ENCODE measurements around the gene RFPL3. TPM values are rescaled to one million over a fixed set of nuclear protein-coding genes. Genes with fewer than 3 reads are reported as not detected.

RFPL3 gene
- polyA plus RNA-seq, 2 of the 4 experiments (the other 2 are of a cell fraction): not detected

DNA sequence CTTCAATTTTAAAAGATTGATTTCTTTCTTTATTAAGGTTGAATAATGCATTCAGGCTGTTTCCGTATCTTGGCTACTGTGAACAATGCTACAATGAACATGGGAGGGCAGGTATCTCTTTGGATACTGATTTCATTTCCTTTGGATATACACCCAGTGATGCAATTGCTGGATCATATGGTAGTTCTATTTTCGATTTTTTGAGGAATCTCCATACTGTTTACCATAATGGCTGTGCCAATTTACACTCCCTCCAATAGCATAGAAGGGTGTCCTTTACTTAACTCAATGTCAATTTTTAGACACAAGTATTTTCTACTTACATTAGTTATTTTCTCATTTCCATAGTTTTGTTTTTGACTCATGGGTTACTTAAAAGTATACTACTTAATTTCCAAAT is 46.4 kb downstream of the RFPL3 start:
- 55% methylated on average over 2 of the region's 2 CpGs for WGBS (ENCODE audit: missing lambda C conversion rate)
- ATAC-seq (no peak), DNase-seq (ENCODE audit: low read depth in 1 of 2, low spot score in 1 of 2) (no peak), FAIRE-seq (no peak)
- POLR2A ChIA-PET: no interaction called here
- Histone ChIP-seq H3K27ac (no peak overlapping the region), H3K4me1 (no peaks in the 10 kb centered on the region), H3K9me3 (no peaks in the 10 kb centered on the region), H3K4me2 (no peak overlapping the region), H3K4me3 (no peak overlapping the region)
- TF ChIP-seq MYC (IDR thresholded peaks at IDR 0.05; ENCODE audit: borderline replicate concordance, low read length) (no peak), JUNB (IDR thresholded peaks at IDR 0.05) (no peak), NPAS2 (CRISPR knock-in tag; IDR thresholded peaks at IDR 0.05; ENCODE audit: borderline replicate concordance) (no peak), HOXB13 (CRISPR knock-in tag; IDR thresholded peaks at IDR 0.05; ENCODE audit: low read depth) (no peak), CHD4 (IDR thresholded peaks at IDR 0.05; ENCODE audit: borderline replicate concordance) (no peak)
- TF ChIP-seq, protein P1, sequence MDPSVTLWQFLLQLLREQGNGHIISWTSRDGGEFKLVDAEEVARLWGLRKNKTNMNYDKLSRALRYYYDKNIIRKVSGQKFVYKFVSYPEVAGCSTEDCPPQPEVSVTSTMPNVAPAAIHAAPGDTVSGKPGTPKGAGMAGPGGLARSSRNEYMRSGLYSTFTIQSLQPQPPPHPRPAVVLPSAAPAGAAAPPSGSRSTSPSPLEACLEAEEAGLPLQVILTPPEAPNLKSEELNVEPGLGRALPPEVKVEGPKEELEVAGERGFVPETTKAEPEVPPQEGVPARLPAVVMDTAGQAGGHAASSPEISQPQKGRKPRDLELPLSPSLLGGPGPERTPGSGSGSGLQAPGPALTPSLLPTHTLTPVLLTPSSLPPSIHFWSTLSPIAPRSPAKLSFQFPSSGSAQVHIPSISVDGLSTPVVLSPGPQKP (IDR thresholded peaks at IDR 0.05; ENCODE audit: low read depth, low read length): no peak
- CTCF ChIA-PET: no interaction called here

DNA sequence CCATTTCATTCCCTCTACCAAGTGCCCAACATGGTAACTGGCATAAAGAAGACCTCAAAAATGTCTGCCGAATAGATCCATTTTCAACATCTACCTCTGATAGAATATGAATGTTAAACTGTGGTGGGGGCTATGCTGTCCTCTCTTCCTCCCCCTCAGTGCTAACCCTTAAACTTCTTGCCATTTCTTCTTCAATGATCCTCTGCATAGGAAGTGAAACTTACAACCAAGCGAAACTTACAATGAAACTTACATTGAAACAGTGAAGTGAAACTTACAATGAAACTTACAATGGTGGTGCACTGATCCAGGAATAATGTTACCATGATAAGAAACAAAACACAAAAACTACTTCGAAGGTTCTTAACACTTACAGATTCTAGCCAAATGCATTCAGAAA is 49.6 kb downstream of the RFPL3 start:
- H3K4me3 ChIP-seq: no peak overlapping the region
- DNase-seq (ENCODE audit: low read depth in 1 of 2, low spot score in 1 of 2): no peak
- ATAC-seq: no peak
- TF ChIP-seq SMC3 (IDR thresholded peaks at IDR 0.05): no peak
- no peak for TF ChIP-seq HDAC2 (IDR thresholded peaks at IDR 0.05)
- TF ChIP-seq NFE2L2 (conservative IDR thresholded peaks at IDR 0.05; ENCODE audit: low read length): no peak
- no peak for TF ChIP-seq MAFK (IDR thresholded peaks at IDR 0.05; ENCODE audit: partially characterized antibody)
- TF ChIP-seq CHD4 (IDR thresholded peaks at IDR 0.05; ENCODE audit: borderline replicate concordance): no peak
- no peak for TF ChIP-seq EHMT2 (IDR thresholded peaks at IDR 0.05; ENCODE audit: low read depth)
- no peak for TF ChIP-seq FOSL2 (IDR thresholded peaks at IDR 0.05)
- no peak for TF ChIP-seq FOSL2 (CRISPR knock-in tag; IDR thresholded peaks at IDR 0.05)
- TF ChIP-seq, protein P1 (IDR thresholded peaks at IDR 0.05; ENCODE audit: low read depth, low read length): no peak
- no peak for TF ChIP-seq EP300 (IDR thresholded peaks at IDR 0.05)
- 92% methylated on average over 3 of the region's 3 CpGs for WGBS (ENCODE audit: missing lambda C conversion rate)
- H3K4me1 ChIP-seq: peaks cover 7% of the 10 kb centered on the region; the same call in 2 of the 3 replicates
- ChIA-PET CTCF (no interaction called here), POLR2A (no interaction called here)
- H3K4me2 ChIP-seq: no peak overlapping the region
- no peak overlapping the region for H3K27ac ChIP-seq
- no peaks in the 10 kb centered on the region for H3K9me3 ChIP-seq
- no peak for FAIRE-seq

DNA sequence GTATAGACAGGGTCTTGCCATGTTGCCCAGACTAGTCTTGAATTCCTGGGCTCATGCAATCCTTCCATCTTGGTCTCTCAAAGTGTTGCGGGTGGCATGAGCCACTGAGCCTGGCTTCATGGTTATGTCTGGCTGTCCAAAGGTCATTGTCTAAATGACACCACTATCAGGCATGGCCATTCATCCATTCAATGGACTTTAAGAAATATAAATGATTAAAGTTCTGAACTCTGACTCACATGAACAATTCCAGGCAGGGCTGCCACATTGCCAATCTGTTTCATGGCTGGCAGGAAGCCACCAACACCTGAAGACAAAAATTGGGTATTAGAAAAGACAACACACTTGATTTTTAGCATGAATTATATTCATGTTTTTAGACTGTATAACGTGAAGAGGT is 50.3 kb downstream of the RFPL3 start:
- no peak for ATAC-seq
- FAIRE-seq: no peak
- 91% methylated on average over 2 of the region's 2 CpGs for WGBS (ENCODE audit: missing lambda C conversion rate)
- ChIA-PET POLR2A (no interaction called here), CTCF (interaction anchor here (0.8 kb wide), 1 partner anchor 387 kb away, joined by 3 read pairs; no protein-coding TSS in a partner anchor)
- H3K4me1 ChIP-seq: peaks cover 7% of the 10 kb centered on the region; the same call in 2 of the 3 replicates
- no peaks in the 10 kb centered on the region for H3K9me3 ChIP-seq
- no peak for DNase-seq (ENCODE audit: low read depth in 1 of 2, low spot score in 1 of 2)
- no peak overlapping the region for H3K27ac ChIP-seq
- TF ChIP-seq HOXB5 (CRISPR knock-in tag; IDR thresholded peaks at IDR 0.05) (no peak), TFCP2L1 (CRISPR knock-in tag; IDR thresholded peaks at IDR 0.05) (no peak), EHF (CRISPR knock-in tag; IDR thresholded peaks at IDR 0.05) (no peak)
- TF ChIP-seq, protein P2, sequence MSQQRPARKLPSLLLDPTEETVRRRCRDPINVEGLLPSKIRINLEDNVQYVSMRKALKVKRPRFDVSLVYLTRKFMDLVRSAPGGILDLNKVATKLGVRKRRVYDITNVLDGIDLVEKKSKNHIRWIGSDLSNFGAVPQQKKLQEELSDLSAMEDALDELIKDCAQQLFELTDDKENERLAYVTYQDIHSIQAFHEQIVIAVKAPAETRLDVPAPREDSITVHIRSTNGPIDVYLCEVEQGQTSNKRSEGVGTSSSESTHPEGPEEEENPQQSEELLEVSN (IDR thresholded peaks at IDR 0.05; ENCODE audit: borderline replicate concordance, low read depth): no peak
- no peak overlapping the region for H3K4me2 ChIP-seq
- no peak overlapping the region for H3K4me3 ChIP-seq

DNA sequence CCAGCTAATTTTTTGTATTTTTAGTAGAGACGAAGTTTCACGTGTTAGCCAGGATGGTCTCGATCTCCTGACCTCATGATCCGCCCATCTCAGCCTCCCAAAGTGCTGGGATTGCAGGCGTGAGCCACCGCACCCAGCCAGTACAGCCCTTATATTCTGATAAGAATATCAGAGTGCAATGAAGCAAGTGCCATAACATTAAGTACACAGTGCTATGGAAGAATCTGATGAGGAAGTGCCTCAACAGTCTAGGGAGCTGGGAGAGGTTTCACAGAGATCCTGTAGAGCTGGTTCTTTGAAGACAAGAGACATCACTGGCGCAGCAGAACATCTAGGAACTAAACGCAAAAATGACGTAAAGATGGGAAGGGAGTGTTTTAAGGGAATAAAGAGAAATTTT is 52.3 kb downstream of the RFPL3 start:
- DNase-seq (ENCODE audit: low read depth in 1 of 2, low spot score in 1 of 2) (no peak), FAIRE-seq (no peak), ATAC-seq (no peak)
- Histone ChIP-seq H3K4me3 (no peak overlapping the region), H3K4me1 (peaks cover 7% of the 10 kb centered on the region; the same call in 2 of the 3 replicates), H3K27ac (no peak overlapping the region), H3K9me3 (no peaks in the 10 kb centered on the region), H3K4me2 (no peak overlapping the region; the same call in 2 of the 3 replicates)
- POLR2A ChIA-PET: no interaction called here
- CTCF ChIA-PET: interaction anchor here (1.3 kb wide), 1 partner anchor 10 kb away, joined by 3 read pairs; no protein-coding TSS in a partner anchor
- WGBS (ENCODE audit: missing lambda C conversion rate): 92% methylated on average over 8 of the region's 9 CpGs
- TF ChIP-seq HOXB5 (CRISPR knock-in tag; IDR thresholded peaks at IDR 0.05) (no peak), POLR2AphosphoS2 (conservative IDR thresholded peaks at IDR 0.05; ENCODE audit: low read length) (no peak), KDM5A (IDR thresholded peaks at IDR 0.05) (no peak), FOSL2 (IDR thresholded peaks at IDR 0.05) (no peak), FOSL2 (CRISPR knock-in tag; IDR thresholded peaks at IDR 0.05) (no peak), EP300 (IDR thresholded peaks at IDR 0.05) (no peak), RFX5 (IDR thresholded peaks at IDR 0.05) (no peak), RNF2 (IDR thresholded peaks at IDR 0.05; ENCODE audit: borderline replicate concordance, low read depth) (no peak)
- TF ChIP-seq, protein P3, sequence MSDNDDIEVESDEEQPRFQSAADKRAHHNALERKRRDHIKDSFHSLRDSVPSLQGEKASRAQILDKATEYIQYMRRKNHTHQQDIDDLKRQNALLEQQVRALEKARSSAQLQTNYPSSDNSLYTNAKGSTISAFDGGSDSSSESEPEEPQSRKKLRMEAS (IDR thresholded peaks at IDR 0.05): no peak
- TF ChIP-seq, protein P4, sequence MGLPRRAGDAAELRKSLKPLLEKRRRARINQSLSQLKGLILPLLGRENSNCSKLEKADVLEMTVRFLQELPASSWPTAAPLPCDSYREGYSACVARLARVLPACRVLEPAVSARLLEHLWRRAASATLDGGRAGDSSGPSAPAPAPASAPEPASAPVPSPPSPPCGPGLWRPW (IDR thresholded peaks at IDR 0.05): no peak
- TF ChIP-seq, protein P5, sequence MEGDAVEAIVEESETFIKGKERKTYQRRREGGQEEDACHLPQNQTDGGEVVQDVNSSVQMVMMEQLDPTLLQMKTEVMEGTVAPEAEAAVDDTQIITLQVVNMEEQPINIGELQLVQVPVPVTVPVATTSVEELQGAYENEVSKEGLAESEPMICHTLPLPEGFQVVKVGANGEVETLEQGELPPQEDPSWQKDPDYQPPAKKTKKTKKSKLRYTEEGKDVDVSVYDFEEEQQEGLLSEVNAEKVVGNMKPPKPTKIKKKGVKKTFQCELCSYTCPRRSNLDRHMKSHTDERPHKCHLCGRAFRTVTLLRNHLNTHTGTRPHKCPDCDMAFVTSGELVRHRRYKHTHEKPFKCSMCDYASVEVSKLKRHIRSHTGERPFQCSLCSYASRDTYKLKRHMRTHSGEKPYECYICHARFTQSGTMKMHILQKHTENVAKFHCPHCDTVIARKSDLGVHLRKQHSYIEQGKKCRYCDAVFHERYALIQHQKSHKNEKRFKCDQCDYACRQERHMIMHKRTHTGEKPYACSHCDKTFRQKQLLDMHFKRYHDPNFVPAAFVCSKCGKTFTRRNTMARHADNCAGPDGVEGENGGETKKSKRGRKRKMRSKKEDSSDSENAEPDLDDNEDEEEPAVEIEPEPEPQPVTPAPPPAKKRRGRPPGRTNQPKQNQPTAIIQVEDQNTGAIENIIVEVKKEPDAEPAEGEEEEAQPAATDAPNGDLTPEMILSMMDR (IDR thresholded peaks at IDR 0.05): no peak
